ENCODE measurements around the gene ZNF503.

ZNF503 gene, protein sequence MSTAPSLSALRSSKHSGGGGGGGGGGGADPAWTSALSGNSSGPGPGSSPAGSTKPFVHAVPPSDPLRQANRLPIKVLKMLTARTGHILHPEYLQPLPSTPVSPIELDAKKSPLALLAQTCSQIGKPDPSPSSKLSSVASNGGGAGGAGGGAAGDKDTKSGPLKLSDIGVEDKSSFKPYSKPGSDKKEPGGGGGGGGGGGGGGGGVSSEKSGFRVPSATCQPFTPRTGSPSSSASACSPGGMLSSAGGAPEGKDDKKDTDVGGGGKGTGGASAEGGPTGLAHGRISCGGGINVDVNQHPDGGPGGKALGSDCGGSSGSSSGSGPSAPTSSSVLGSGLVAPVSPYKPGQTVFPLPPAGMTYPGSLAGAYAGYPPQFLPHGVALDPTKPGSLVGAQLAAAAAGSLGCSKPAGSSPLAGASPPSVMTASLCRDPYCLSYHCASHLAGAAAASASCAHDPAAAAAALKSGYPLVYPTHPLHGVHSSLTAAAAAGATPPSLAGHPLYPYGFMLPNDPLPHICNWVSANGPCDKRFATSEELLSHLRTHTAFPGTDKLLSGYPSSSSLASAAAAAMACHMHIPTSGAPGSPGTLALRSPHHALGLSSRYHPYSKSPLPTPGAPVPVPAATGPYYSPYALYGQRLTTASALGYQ

DNA sequence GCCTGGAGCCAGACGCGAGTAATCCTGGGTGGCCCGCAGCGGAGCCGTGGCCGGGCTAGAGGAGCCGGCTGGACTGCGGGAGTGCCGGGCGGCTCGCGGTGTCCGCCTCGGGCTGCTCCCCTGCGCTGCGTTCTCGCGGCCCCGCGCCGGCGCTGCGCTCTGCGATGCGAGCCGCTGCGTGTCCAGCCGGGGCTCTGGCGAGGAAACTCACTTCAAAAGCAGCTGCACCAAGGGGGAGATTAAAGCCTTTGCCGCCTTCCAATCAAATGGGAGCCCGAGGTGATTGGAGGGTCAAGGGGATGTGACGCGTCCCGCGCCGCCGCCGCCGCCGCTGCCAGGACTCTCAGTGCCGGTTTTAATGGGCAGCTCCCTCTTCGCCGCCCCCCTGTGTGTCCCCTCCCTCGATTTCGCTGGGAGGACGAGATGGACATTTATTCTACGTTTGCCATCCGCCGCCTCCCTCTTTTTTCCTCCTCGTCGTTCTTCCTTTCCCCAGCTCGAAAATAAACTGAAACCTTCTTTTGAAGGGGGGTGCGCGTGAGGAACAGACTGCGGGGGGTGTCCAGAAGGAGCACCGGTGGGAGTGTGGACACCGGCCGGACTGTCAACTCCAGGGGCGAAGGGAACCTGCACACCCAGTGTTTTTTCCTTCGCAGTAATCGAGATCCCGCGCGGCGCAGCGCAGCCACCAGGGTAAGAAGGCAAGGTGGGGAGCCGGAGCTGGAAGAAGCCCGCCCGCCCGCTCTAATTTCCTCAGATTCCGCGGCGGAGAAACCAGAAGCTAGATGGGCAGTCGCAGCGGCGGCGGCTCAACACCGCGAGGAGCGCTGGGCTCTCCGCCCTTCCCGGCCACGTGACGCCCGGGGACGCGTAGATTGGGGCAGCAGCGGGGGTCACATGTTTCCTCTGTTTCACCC lies at the start of gene ZNF503:
Gene ZNF503, minus strand, starts transcription at position 196 of the 917 bp plus-strand sequence. CDS start 345 bp downstream, outside the sequence.
- DNase-seq: peak; percentile 70

DNA sequence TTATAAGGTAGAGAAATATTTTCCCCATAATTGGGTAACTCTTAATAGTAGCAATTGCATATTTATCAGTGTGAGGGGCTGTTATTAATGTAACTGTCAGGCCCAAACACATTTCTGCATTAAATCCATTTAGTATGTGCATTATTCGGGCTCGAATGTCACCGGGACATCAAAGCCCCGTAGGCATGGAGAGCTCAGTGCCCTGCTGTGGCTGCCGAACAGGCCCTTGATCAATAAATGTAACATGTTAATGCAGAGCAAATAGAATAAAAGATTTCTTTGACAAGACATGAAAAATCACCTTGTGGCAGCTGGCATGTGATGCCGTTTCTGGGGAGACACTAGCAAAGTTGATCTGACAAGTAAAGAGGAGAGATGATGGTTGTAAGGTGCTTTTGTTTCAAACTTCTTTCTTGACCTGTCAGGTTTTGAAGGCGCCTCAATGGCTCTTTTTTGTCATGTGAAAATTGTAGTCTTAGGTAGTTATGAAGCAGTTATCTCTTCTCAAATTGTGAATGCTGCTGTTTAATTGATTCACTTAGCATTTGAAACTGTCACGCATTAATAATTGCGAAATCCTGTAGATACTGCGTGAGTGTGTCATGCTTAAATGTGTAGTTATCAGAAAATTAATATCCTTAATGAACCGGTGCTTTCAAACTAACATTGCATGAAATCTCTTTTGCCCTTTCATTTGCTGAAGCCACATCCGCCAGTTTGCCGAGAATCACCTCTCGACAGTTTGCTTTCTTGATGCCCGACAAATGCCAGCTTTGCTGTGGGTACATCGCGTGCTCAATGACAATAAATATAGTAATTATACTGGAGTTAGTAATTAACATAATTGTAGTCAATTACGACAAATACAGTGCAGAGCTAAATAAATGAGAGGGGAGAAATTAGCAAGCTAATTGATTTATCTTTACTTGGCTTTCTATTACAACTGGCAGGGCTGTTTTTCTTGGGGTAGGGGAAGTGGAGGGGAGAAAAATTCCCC lies 49.4 kb upstream of the ZNF503 start:
- no peak for DNase-seq

DNA sequence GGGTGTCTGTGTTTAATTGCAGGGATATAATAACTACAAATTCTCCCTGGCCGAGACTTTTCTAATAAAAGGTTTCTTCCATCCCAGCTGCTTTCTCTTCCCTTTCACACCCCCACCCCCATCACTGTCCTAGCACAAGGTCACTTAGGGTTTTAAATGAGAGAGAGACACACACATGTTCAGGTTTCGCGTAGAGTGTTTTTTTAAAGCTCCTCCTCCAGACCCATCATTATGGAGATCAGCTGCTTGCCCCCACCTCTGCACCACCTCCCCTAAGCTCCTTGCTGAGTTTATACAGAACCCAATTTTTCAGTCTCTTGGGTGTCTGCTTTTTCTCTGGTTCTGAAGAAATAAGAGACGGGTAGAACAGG lies 48.5 kb upstream of the ZNF503 start:
- DNase-seq: no peak

DNA sequence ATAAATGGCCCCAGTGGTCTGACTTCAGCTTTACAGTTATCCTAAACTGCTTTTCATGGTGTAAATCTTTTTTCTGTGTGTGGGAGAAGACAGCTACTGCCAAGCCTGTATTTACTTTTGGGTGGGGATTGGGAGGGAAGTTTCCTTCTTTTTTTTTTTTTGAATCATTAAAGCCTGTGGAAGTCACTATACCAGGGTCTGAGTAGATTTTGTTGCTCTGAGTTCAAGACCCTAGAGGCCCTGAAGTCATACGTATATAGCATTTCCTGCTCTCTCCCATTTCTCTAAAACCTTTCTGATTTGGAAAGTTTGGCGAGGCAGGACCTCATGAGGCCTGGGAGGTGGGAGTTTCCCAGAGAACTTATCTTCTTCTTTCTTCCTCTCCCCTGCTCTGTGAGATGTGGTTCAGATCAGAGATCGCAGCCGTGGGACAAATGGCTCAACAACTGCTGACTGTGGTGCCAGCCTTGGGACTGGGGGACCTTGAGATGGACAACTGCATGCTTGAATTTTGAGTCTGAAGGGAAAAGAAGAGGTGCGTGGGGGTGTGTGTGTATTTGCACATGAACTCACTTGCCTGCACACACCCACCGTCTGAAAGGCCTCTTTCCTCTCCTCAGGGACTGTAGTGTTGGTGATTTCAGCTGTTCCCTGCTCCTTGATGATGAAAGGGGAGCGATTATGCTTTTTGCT lies 48.0 kb upstream of the ZNF503 start:
- no peak for DNase-seq

DNA sequence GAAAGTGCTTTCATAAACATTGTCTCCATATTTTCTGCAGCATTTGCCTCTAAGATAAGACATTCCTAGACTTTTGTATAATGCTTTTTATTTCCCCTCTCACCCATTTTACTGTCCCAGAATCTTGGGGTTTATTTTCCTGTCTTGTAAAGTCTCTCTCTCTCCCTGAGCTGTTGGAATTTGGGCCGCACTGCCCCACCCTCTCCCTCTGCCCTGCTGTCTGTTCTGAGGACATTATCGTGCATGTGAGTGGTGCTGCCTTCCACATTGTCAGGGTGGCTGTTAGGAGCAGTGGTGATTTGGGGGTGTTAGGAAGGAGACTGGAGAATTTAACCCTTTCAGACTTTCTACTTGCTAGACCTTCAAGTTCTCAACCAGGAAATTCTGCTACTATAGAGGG lies 46.6 kb upstream of the ZNF503 start:
- DNase-seq: no peak

DNA sequence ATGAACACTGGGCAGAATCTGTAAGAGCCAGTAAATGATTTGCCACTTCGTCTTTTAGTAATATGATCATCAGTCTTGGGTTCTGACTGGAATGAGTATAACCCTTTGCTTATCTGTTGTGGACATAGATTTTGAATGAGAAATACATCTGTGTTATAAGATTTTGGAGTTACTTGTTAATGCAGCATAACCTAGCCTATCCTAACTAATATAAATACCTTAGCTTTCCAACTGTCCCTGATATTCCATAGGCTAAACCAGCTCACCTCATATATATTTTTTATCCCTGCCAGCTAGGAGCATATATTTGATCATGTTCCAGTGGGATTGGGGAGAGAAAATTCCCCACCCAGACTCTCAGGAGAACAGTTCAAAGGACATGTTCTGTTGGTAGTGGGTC lies 44.9 kb upstream of the ZNF503 start:
- no peak for DNase-seq

DNA sequence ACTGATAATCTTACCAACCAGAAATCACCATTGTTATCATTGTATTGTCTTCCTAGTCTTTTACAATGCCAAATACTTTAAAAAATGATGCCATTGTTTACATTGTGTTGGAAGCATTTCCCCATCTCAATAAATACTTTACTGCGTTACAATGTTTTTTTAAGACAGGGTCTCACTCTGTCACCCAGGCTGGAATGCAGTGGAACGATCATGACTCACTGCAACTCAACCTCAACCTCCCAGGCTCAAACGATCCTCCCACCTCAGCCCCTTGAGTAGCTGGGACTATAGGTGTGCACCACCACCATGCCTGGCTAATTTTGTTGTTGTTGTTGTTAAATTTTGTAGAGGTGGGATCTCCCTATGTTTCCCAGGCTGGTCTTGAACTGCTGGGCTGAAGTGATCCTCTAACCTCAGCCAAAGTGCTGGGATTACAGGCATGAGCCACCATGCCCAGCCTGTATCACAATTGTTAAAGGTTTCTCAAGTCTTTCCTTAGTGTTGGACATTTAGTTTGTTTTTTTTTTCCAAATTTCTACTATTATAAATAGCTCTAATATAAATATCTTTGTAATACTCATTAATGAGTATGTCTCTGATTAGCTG lies 43.3 kb upstream of the ZNF503 start:
- no peak for DNase-seq

DNA sequence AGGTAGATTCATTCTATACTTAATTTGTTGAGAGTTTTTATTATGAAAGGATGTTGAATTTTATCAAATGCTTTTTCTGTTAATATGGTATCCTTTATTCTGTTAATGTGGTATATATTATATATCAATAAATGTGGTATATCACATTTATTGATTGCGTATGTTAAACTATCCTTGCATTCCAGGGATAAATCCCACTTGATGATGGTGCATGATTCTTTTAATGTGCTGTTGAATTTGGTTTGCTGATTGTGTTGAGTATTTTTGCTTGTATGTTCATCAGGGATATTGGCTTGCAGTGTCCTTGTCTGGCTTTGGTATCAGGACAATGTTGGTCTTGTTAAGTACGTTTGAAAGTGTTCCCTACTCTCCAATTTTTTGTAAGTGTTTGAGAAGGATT lies 41.8 kb upstream of the ZNF503 start:
- DNase-seq: no peak

DNA sequence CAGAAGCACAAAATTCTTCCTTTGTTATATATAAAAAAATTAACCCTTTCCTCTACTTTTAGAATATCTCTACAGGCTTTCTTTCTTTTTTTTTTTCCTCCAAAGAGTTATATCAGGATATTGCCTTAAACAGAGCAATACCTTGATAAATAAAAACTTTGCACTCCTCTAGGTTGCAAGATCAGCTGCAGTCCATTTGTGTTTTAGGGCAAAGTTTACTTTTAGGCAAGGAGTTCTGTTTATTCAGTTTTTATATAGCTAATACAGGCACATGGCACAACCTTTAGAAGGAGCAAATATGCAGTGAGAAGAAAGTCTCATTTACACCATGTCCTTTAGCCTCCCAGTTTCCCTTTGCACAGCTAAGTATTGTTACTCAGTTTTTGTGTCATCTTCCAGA lies 40.1 kb upstream of the ZNF503 start:
- DNase-seq: no peak

DNA sequence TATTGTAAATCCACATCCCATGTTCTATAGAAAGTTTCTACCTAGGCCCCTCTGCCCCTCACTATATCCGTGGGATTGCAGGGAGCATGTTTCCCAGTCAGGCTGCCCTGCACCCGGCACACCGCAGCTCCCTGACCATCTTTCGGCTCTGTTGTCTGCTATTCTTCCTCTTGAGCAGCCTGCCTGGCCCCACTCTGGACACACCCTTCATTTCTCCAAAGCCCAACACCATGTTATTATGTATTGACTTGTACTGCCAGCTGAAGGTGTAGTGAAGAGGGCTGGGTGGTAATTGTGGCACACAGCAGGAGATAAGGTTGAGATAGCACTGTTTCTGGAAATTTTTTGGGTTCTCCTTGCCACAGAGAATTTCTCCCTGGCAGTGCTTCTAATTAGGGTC lies 39.6 kb upstream of the ZNF503 start:
- DNase-seq: no peak

DNA sequence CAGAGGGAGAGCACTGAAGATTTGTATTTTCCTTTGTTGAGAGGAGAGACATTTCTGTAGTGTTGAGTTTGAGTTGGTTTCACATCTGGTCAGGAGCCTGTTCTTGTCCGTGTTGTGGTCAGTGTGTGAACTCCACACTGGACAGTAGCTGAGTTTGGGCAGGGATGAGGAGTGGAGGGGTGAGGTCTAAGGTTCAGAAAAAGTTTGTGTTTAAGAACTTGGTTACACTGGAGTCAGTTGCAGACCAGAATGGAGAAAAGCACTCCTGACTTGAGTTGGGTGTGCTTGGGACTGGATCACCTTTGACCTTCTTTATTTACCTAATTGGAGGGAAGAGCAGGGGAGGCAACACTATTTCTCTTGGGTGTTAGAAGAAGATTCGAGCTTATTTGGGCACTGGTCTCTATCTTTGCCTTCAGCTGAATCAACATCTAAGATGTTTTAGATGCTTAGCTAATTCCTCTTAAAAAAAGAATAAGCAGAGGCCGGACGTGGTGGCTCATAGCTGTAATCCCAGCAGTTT lies 38.8 kb upstream of the ZNF503 start:
- no peak for DNase-seq

DNA sequence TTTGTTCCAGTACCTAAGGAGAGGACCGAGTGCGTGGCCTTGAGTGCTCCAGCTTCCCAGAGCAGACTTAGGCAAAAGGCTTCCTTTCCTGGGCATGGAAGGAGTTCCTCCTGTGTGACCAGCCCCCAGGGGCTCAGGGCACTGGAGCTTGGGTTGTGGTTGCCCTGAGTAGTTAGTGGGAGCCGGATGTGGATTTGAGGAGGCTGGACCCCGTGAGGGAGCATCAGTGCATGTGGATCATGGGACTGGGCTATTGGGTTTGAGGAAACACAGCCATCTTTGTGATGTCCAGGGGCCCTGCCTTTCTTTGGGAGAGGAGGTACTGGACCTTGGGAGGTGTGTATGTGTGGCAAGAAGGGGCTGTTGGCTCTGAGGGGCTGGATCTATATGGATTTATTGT lies 38.2 kb upstream of the ZNF503 start:
- DNase-seq: no peak

DNA sequence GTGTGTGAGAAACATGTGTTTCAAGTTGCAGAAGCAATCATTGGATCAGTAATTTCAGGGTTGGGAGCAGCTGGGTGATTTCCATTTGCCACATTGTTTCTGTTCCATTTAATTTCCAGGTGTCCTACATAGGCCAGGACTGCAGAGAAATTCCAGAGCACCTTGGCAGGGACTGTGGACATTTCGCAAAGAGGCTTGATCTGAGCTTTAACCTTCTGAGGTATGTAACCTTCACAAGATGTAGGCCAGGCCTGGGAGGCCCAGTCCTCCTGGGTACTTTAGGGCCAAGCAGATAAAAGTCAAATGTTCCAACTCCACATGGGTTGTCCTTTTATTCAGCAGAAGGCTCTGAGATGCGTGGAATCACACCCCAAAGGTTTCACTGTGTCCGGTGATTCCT lies 36.7 kb upstream of the ZNF503 start:
- DNase-seq: no peak

DNA sequence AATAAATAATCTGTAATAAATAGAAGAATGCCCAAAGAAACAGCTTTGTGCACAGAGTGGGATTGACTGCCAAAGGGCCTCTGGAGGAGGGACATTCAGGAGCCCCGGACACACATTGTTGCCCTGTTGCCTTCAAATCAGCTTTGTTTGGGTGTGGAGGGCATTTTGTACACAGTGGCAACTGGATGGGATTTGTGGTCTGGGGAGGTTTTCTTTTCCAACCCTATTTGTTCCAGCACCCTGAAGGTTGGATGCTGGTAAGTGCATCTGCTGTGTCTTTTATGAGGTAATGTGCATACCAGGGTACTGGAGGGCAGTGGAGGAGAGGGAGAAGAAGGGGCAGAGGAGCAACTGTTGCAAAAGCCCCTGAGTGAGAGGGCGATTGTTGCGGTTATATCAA lies 36.1 kb upstream of the ZNF503 start:
- no peak for DNase-seq

DNA sequence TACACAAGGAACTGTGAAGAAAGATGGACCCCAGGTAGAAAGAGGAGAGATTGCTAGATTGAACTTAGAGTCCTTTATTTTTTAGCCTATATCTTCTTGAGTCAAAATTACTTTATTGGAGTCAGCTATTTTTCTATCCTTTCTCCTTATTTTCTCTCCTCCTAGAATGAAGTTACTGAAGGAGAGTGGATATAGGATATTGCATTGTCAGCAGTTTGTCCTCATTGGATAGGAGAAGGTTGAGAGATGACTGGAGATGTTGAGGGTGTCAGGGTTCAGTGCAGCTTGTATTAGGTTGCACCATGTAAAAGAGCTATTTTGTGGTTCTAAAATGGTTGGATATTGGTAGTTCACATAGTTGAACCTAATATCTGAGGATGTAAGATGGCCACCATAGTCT lies 35.3 kb upstream of the ZNF503 start:
- no peak for DNase-seq

DNA sequence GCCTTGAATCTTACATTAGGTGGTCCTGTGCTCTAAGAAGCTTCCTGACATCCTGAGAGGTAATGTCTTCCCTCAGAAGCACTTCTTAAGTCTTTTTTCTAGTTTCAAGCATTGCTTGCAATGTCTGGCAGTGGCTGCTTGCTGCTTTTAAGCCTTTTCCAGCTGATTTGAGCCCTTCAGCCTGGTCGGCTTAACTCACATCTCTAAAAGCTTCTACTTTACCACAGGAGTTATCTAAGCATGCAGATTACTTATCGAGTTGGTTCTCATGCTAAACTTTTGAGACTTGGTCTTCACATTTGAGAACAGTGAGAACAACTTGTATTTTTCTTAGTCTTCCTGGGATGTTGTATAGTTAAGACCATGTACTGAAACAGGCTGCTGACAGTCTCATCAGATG lies 33.7 kb upstream of the ZNF503 start:
- no peak for DNase-seq

DNA sequence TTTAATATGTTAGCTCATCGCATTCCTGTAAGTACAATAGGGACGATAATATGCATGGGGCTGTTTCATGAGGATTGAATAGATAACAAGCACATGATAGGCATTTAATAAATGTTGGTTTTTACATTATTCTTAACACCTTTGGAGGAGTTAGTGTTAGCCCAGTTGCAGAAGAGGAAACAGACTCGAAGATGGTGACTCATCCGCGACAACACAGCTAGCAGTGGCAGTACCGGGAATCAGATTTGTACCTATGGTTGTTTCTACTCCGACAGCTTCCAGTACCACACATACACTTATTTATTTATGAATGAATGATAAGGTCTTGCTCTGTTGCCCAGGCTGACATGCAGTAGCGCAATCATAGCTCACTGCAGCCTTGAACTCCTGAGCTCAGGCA lies 32.7 kb upstream of the ZNF503 start:
- no peak for DNase-seq

DNA sequence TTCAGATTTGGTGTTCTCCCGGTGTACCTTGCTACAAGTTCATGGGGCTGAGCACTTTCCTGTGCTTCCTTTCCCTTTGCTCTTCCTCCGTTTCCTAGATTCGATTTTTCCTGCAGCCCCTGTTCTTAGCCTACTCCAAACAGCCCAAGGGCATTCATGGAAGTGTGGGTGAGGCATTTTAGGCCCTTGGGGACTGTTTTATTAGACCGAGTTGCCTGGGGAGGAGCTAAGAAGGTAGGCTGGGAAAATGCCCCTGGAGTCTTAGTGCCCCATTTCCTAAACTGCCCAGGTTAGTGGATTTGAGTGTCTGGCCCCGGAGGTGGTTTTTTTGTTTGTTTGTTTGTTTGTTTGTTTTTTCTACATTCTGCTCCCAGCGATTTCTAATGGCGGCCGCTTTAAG lies 31.7 kb upstream of the ZNF503 start:
- DNase-seq: no peak

DNA sequence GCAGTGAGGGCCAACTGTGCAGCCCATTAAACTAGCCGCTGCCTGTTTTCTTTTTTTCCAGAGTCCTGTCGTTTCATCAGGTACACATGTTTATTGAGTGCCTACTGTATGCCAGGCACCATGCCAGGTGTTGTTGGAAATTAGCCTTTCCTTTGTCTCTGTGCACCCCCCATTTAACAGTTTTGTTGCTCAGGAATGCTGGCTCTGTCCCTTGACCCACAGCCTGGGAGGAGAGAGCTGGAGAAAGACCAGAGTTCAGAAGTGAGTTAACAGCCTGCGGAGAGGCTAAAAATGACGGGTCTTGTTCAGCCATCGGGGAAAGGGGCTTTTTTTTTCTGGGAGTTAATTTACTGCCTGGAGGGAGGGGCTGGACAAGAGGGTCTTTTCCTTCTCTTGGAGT lies 31.2 kb upstream of the ZNF503 start:
- DNase-seq: no peak

DNA sequence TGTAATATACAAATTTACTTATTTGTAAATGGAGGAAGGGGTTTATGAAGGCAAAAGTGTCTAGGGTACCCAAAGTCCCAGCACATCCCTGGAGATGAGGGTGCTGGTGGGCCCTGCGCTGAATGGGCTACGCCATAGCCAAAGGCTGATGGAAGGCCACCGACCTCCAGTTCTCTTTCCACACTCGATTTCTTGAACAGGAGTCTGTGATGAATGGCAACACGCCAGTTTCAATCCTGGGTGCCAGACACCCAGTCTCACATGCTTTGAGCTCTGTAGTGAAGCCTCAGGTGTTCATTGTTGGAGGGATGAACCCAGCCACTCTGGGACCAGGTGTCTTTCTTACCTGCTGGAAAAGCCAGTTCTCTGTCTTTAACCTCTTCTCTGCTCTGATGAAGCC lies 30.6 kb upstream of the ZNF503 start:
- DNase-seq: no peak
